Panc1 (cell line): Measurements from ENCODE around the gene SCRN2. TPM values are rescaled to one million over a fixed set of nuclear protein-coding genes. Genes with fewer than 3 reads are reported as not detected.

Source experiments
- ATAC-seq: fragments of 200-7000 bp; cut with Tn5 transposase; 2 replicates; pipeline ENCODE4 v1.9.1; 2020; ENCODE audit warnings: mild to moderate bottlenecking, moderate library complexity
- BruUV-seq: library from RNA; stranded (reverse); fragments of 400-500 nt; replicated peaks from 2 replicates; lab custom pipeline; 2021; lab: Mats Ljungman, UMichigan
- CTCF ChIA-PET: fragments of 300-600 bp; sonication (Branson Sonifier 250); formaldehyde crosslinking; loops from one replicate; lab custom pipeline; 2022; ENCODE audit warnings: antibody characterized with exemption; lab: Charles Lee
- POLR2A ChIA-PET: fragments of 300-600 bp; sonication (Branson Sonifier 250); formaldehyde crosslinking; loops from one replicate; lab custom pipeline; 2022; ENCODE audit warnings: antibody characterized with exemption; lab: Charles Lee
- DNase-seq: peaks from one replicate; pipeline ENCODE4 v3.0.0-alpha.2; 2010; ENCODE audit warnings: low read depth, low spot score
- H3K27ac ChIP-seq: 2 replicates; pipeline ENCODE4 v1.5.1; 2011; ENCODE audit warnings: mild to moderate bottlenecking, low read length, inconsistent platforms
- H3K27me3 ChIP-seq: fragments of 200-500 bp; sonication (Bioruptor generic); 2 replicates; pipeline ENCODE4 v1.6.0; 2014; ENCODE audit warnings: low read length, inconsistent platforms; ENCODE audit not compliant: control insufficient read depth, insufficient read depth
- H3K36me3 ChIP-seq: fragments of 200-500 bp; sonication (Bioruptor generic); 2 replicates; pipeline ENCODE4 v1.5.1; 2014; ENCODE audit warnings: inconsistent platforms, mild to moderate bottlenecking, low read length, moderate library complexity; ENCODE audit not compliant: control insufficient read depth, insufficient read depth
- H3K4me1 ChIP-seq: 2 replicates; pipeline ENCODE4 v1.5.1; 2011; ENCODE audit warnings: inconsistent platforms, mild to moderate bottlenecking, low read length, moderate library complexity; ENCODE audit not compliant: control insufficient read depth, insufficient read depth
- H3K4me3 ChIP-seq, 2 experiments: 2 replicates each; pipeline ENCODE4 v1.5.1; 2011 to 2012; ENCODE audit warnings: low read depth in 2 of 2, low read length in 2 of 2, mild to moderate bottlenecking in 2 of 2, inconsistent platforms in 1 of 2, moderate library complexity in 1 of 2
- H3K9me3 ChIP-seq: fragments of 200-500 bp; sonication (Bioruptor generic); 2 replicates; pipeline ENCODE4 v1.5.1; 2014; ENCODE audit warnings: low read depth, mild to moderate bottlenecking, inconsistent platforms, low read length, moderate library complexity; ENCODE audit not compliant: control insufficient read depth, insufficient read depth
- CTCF ChIP-seq: fragments of 450-650 bp; IDR thresholded peaks from 2 replicates; pipeline ENCODE4 v1.5.1; 2017; ENCODE audit warnings: mild to moderate bottlenecking
- POLR2AphosphoS5 ChIP-seq: IDR thresholded peaks from 2 replicates; pipeline ENCODE4 v1.6.1; 2012; ENCODE audit warnings: mild to moderate bottlenecking, low read depth, low read length, moderate library complexity
- REST ChIP-seq, 2 experiments: IDR thresholded peaks; 2 replicates each; pipeline ENCODE4 v1.6.1; 2011 to 2012; ENCODE audit warnings: low read depth in 2 of 2, control low read depth in 1 of 2, low read length in 1 of 2, mild to moderate bottlenecking in 1 of 2, moderate library complexity in 1 of 2; ENCODE audit not compliant: insufficient read depth in 1 of 2
- SIN3A ChIP-seq: IDR thresholded peaks from 2 replicates; pipeline ENCODE4 v1.6.1; 2012; ENCODE audit warnings: low read depth, mild to moderate bottlenecking, low read length, moderate library complexity, borderline replicate concordance; ENCODE audit not compliant: insufficient read depth
- TCF7L2 ChIP-seq: IDR thresholded peaks from 2 replicates; pipeline ENCODE4 v1.6.1; 2011; ENCODE audit warnings: mild to moderate bottlenecking, low read depth, low read length, inconsistent platforms
- in situ Hi-C: cut with HindIII; loops from 2 replicates; pipeline ENCODE4 v1.10.0; 2016; ENCODE audit warnings: low sequenced_read_pairs, low pct_unique_long_range_greater_than_20kb
- intact Hi-C: fragments of 100-400 bp; cut with micrococcal nuclease; formaldehyde crosslinking; loops from one replicate; pipeline ENCODE4 v1.10.0; 2022; ENCODE audit not compliant: unreplicated experiment
- total RNA-seq: library from RNA; stranded (reverse); gene quantifications from one replicate; pipeline ENCODE4 v1.2.1, GENCODE V29; 2021; ENCODE audit not compliant: unreplicated experiment

SCRN2 gene
- total RNA-seq, 1 experiment from 2014 or later = 34.9 TPM

DNA sequence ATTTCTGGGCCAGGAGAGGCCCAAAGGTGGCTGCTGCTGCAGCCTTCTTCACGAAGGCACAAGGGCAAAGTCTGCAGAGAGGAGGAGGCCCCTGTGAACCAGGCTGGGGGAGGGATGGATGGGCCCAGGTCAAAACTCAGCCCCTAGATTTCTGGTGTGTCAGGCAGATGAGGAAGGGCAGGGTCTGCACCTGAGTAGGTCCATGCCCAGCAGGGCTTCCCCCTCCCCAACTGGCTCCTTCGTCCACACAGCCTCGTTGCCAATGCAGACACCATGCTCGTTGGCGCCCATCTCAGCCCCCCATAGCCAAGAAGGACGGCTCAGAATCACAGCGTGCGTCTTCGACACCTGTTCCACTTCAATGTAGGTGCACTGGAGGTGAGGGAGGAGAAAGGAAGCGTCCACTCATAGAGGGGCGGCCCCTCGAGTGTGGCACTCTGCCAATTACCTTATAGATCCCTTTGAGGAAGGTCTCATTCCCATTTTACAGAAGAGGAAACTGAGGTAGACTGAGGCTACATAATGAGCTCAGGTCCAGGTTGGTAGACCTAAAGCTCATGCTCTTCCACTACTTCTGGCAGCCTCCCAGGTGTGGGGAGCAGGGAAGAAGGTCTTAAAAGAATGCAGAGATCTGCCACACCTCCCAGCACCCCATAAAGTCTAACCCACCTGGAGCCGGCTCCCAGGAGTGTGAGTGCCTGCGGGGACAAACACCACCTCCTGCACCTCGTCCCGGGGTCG, 902 bp downstream of the SCRN2 start:
- BruUV-seq = no TSS peak
- no peak for TF ChIP-seq POLR2AphosphoS5
- TF ChIP-seq SIN3A = no peak
- no peak for TF ChIP-seq CTCF
- TF ChIP-seq TCF7L2 = no peak
- no peak for TF ChIP-seq REST (IDR thresholded peaks at IDR 0.05; ENCODE audit: insufficient read depth in 1 of 2, low read depth in 2 of 2, low read length in 1 of 2)
- H3K36me3 ChIP-seq = no peaks in the 10 kb centered on the region
- CTCF ChIA-PET = interaction anchor here (0.6 to 5.2 kb wide), 5 partner anchors 9 to 178 kb away, joined by 3 to 78 read pairs (median 5); partner anchors contain the start of genes LRRC46, MRPL10, SP2 and SP6
- POLR2A ChIA-PET = no interaction called here
- H3K27ac ChIP-seq = peak overlapping the region; percentile 76
- no peaks in the 10 kb centered on the region for H3K9me3 ChIP-seq
- peaks cover 17% of the 10 kb centered on the region for H3K4me1 ChIP-seq
- in situ Hi-C loops = no loop called here
- ATAC-seq (no peak), DNase-seq (no peak)
- H3K27me3 ChIP-seq = no peaks in the 10 kb centered on the region
- intact Hi-C loops = loop anchor here (5.0 kb wide), 2 partner anchors 132 to 177 kb away; partner anchors contain the start of gene CDK5RAP3
- peak overlapping the region; percentile 84 to 90 for H3K4me3 ChIP-seq

DNA sequence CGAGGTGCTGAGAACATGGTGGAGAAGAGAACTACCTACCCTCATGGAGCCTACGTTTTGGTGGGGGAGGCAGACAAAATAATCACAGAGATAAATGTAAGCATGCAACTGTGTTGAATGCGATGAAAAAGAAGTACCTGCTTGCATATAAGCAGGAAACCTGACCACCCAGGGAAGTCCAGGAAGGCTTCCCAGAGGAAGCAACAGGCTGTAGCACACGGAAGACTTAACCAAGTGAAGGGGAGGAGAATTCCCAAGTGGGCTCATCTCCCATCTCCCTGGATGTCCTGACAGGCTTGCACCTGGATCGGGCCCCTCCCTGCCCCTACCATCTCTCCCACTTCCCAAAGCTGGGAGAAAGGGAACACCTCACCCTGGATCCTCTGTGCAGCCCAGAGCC, 2.0 kb downstream of the SCRN2 start:
- CTCF ChIA-PET = interaction anchor here (0.5 kb wide), 1 partner anchor 82 kb away, joined by 7 read pairs; no protein-coding TSS in a partner anchor
- POLR2A ChIA-PET = interaction anchor here (0.7 kb wide), 1 partner anchor 50 kb away, joined by 3 read pairs; no protein-coding TSS in a partner anchor
- in situ Hi-C loops = no loop called here

More for the DNA sequence above, 2.0 kb downstream of the SCRN2 start:
- H3K4me3 ChIP-seq = no peak overlapping the region
- no peaks in the 10 kb centered on the region for H3K9me3 ChIP-seq
- no peak for TF ChIP-seq REST (IDR thresholded peaks at IDR 0.05; ENCODE audit: insufficient read depth in 1 of 2, low read depth in 2 of 2, low read length in 1 of 2)
- H3K27ac ChIP-seq = no peak overlapping the region
- H3K27me3 ChIP-seq = no peaks in the 10 kb centered on the region
- BruUV-seq = no TSS peak
- ATAC-seq = no peak
- intact Hi-C loops = no loop called here
- no peak for DNase-seq
- no peaks in the 10 kb centered on the region for H3K36me3 ChIP-seq
- peaks cover 13% of the 10 kb centered on the region for H3K4me1 ChIP-seq
